ENCODE data around the gene FIGNL1.

Gene FIGNL1, protein sequence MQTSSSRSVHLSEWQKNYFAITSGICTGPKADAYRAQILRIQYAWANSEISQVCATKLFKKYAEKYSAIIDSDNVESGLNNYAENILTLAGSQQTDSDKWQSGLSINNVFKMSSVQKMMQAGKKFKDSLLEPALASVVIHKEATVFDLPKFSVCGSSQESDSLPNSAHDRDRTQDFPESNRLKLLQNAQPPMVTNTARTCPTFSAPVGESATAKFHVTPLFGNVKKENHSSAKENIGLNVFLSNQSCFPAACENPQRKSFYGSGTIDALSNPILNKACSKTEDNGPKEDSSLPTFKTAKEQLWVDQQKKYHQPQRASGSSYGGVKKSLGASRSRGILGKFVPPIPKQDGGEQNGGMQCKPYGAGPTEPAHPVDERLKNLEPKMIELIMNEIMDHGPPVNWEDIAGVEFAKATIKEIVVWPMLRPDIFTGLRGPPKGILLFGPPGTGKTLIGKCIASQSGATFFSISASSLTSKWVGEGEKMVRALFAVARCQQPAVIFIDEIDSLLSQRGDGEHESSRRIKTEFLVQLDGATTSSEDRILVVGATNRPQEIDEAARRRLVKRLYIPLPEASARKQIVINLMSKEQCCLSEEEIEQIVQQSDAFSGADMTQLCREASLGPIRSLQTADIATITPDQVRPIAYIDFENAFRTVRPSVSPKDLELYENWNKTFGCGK

DNA sequence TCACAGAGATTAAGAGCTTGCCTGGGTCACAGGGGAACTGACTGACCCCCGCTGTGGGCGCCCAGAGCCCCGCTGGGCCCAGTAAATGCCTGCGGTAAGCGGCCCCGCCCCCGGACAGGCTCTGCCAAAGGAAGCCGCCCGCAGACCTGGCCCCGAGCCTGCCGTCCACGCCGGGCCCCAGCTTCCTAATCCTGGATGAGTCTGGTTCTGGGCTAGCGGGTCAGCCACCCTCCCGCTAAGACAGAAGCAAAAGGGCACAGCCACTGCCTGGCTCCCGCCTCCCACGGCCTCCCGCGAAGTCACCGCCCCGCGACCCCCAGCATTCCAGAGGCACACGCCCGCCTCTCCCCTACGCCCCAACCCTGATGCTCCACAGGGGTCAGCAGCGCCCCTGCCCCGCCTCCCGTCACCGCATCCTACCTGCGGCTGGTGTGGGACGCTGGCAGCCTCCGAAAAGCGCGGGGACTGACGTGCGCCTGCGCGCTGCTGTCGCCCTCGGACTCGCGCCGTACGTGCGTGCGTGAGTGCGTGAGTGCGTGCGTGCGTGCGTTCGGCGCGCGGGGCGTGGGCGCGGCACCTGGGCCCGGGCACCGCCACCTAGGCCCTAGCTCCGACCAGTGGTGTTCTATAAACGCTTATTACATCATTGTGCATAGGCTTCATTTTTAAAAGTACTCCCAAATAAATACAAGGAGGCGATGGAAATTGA lies at the start of gene FIGNL1:
TSS of gene FIGNL1 (minus strand) at position 470 of the 709 bp plus-strand sequence. CDS start 3,063 bp downstream, outside the sequence.
- Mint-ChIP-seq H3K27me3 (no peaks in the 10 kb centered on the region), H3K9me3 (no peaks in the 10 kb centered on the region), H3K27ac (peak within 1 kb of the TSS; percentile 95), H3K4me1 (peaks cover 10 to 29% of the 10 kb centered on the region in 2 donors), H3K36me3 (peaks cover 10 to 20% of the 10 kb centered on the region in 2 donors), H3K4me3 (peak within 1 kb of the TSS; percentile 99 to 100)
- ATAC-seq (replicated peaks) (peak; percentile 96 to 99), DNase-seq (peak; percentile 85)

DNA sequence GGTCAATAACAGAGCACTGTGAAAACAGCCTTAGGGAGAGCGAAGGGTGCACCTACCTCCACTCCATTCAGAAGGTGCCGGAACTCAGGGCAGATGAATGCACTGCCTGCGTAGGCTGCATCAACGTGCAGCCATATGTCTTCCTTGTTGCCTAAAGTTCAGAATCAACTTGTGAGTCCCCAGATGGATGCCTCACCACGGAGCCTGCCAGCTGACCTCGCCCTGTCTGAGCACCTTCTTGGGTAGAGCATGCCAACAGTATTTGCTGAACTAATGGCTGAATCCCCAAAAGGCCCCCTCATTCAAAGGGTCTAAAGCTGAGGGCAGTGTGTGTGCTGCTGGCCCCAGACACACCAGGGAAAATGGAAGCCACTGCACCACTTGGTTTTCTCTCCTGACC lies 48.9 kb upstream of the FIGNL1 start:
- no peak overlapping the region for H3K4me3 Mint-ChIP-seq
- peaks cover 0 to 2% of the 10 kb centered on the region in 2 donors for H3K9me3 Mint-ChIP-seq
- no peak overlapping the region for H3K27ac Mint-ChIP-seq
- peaks cover 15 to 30% of the 10 kb centered on the region in 2 donors for H3K27me3 Mint-ChIP-seq
- no peak for DNase-seq
- no peaks in the 10 kb centered on the region for H3K4me1 Mint-ChIP-seq
- no peak for ATAC-seq (replicated peaks)
- no peaks in the 10 kb centered on the region for H3K36me3 Mint-ChIP-seq

DNA sequence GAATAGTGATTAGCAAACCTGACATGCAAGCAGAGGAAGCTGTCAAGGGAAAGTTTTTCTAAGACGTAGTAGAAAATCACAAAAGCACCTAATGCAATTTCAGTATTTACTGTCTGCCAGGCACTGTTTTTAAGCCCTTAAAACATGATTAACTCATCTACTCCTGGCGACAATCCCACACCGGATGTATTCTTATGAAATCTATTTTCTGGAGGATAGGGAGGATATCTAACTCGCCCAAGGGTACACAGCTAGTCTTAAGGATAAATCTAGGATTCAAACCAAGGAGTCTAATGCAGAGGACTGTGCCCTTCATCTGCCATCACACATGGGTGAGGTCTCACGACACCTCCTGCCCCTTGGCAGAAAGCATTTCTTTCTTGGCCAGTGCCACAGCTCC lies 47.8 kb upstream of the FIGNL1 start:
- H3K36me3 Mint-ChIP-seq: no peaks in the 10 kb centered on the region
- H3K27ac Mint-ChIP-seq: no peak overlapping the region
- DNase-seq (no peak), ATAC-seq (replicated peaks) (no peak)
- H3K4me1 Mint-ChIP-seq: no peaks in the 10 kb centered on the region
- H3K27me3 Mint-ChIP-seq: peaks cover 18 to 36% of the 10 kb centered on the region in 2 donors
- peaks cover 0 to 2% of the 10 kb centered on the region in 2 donors for H3K9me3 Mint-ChIP-seq
- no peak overlapping the region for H3K4me3 Mint-ChIP-seq

DNA sequence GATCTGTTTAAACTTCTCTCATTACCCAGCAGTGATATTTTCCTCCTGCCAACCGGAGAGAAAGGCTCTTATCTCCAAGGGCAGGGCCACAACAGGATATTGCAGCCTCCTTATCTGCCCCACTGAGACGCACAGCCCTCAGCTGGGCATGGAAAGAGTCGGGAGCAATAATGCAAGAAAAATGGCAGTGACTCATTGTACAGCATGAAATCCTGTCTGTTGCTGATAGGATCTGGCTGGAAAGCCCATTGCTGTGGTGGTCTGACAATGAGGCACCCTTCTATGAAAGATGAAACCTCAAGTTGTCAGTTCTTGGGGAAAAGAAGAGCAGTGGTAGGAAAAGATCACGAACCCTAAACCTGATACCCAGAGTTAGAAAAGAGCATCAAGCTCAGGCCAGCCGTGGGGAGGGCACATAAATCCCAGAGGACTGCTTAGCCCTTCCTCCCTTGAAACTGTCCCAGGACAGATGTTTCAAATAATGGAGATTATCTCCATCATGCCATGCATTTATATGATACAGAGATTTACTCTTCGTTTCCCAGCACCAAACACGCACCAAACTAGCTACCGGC lies 47.0 kb upstream of the FIGNL1 start:
- H3K4me3 Mint-ChIP-seq: no peak overlapping the region
- peaks cover 23 to 41% of the 10 kb centered on the region in 2 donors for H3K27me3 Mint-ChIP-seq
- H3K4me1 Mint-ChIP-seq: no peaks in the 10 kb centered on the region
- H3K27ac Mint-ChIP-seq: no peak overlapping the region
- peaks cover 0 to 2% of the 10 kb centered on the region in 2 donors for H3K9me3 Mint-ChIP-seq
- ATAC-seq (replicated peaks) (no peak), DNase-seq (no peak)
- H3K36me3 Mint-ChIP-seq: no peaks in the 10 kb centered on the region

DNA sequence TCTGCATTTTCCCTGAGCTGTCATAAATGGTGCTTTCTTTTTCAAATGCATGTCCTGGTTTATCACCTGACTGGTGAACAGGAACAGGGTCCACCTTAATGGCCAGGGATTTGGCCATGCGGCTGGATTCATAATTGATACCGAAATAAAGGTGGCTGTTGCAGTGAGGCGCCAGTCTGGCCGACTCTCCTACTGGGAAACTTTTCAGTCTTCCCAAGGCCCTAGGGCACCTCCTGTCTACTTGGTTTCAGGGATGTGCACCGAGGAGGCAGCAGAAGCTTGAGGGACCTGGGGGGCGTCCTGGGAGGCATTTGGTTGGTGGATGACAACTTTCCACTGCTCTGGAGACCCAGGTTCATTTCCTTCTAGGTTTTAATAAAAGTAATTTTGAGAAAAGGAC lies 46.4 kb upstream of the FIGNL1 start:
- no peak for ATAC-seq (replicated peaks)
- Mint-ChIP-seq H3K9me3 (peaks cover 0 to 2% of the 10 kb centered on the region in 2 donors), H3K36me3 (no peaks in the 10 kb centered on the region), H3K27me3 (peaks cover 27 to 41% of the 10 kb centered on the region in 2 donors), H3K4me3 (no peak overlapping the region), H3K27ac (no peak overlapping the region), H3K4me1 (no peaks in the 10 kb centered on the region)
- DNase-seq: no peak

DNA sequence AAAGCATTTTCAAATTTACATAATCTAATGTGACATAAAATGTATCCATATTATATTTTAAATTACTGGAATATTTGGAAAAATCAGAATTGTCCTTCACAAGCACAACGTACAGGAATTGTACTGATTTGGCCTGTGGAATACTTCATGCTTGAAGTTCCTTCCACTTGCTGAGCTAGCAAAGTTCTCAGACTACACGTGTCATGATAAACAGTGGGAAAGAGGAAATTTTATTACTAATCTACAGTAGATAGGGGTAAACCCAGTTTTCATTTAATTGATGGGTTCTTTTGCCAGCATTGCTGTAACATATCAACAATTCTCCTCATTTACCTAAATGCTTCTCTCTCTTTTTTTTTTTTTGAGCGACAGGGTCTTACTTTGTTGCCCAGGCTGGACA lies 45.6 kb upstream of the FIGNL1 start:
- H3K4me1 Mint-ChIP-seq: no peaks in the 10 kb centered on the region
- ATAC-seq (replicated peaks) (no peak), DNase-seq (no peak)
- H3K4me3 Mint-ChIP-seq: no peak overlapping the region
- H3K27ac Mint-ChIP-seq: no peak overlapping the region
- H3K36me3 Mint-ChIP-seq: no peaks in the 10 kb centered on the region
- peaks cover 27 to 41% of the 10 kb centered on the region in 2 donors for H3K27me3 Mint-ChIP-seq
- H3K9me3 Mint-ChIP-seq: no peaks in the 10 kb centered on the region

DNA sequence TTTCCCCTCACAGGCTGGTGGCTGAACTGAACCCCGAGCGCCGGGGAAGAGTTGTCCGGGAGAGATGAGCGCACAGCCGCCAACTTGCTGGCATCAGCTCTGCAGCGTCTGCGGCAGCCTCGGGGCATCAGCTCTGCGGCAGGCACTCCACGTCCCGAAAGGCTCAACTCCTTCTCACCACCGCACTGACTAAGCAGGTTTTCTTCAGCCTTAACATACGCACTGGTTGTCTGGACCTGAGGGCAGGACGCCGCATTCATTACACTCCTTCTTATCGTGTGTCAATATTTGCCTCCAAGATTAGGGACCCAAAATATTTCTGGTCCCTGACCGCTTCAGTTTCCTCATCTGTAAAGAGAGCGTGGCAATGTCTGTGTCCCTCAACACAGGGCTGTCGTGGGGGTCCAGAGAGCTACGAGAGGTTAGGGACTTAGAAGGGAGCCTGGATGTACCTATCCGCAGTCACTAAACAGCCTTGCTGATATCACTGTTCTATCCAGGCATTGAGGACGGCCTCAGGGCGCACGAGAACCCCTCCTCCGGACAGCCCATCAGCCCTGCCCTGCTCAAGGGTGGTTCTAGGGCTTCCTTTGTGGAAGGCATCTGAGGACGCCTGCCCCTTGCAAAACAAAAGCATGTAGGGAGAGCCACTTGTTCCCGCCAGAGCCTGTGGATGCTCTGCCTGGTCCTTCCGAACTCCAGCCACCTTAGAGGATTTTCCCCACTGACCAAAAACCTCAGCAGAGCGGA lies 42.8 kb upstream of the FIGNL1 start:
- no peaks in the 10 kb centered on the region for H3K9me3 Mint-ChIP-seq
- no peak overlapping the region for H3K27ac Mint-ChIP-seq
- H3K27me3 Mint-ChIP-seq: peaks cover 23 to 31% of the 10 kb centered on the region in 2 donors
- H3K36me3 Mint-ChIP-seq: no peaks in the 10 kb centered on the region
- DNase-seq: no peak
- H3K4me3 Mint-ChIP-seq: no peak overlapping the region
- ATAC-seq (replicated peaks): no peak
- H3K4me1 Mint-ChIP-seq: no peaks in the 10 kb centered on the region

DNA sequence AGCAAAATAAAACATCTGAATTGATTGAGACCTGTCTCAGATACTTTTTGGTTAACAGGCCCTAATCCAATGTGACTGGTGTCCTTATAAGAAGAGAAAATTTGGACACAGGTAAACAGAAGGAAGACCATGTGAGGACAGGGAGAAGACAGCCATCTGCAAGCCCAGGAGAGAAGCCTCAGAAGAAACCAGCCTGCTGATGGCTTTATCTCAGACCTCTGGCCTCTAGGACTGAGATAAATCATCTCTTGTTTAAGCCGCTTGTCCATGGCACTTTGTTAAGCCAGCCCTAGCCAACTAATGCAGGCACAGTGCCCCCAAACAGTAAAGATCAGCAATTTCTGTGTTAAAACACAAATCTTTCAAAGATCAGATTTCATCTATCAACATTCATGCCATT lies 41.8 kb upstream of the FIGNL1 start:
- Mint-ChIP-seq H3K36me3 (no peaks in the 10 kb centered on the region), H3K9me3 (no peaks in the 10 kb centered on the region), H3K4me3 (no peak overlapping the region), H3K27me3 (peaks cover 18 to 21% of the 10 kb centered on the region in 2 donors), H3K4me1 (no peaks in the 10 kb centered on the region), H3K27ac (no peak overlapping the region)
- no peak for DNase-seq
- ATAC-seq (replicated peaks): no peak

DNA sequence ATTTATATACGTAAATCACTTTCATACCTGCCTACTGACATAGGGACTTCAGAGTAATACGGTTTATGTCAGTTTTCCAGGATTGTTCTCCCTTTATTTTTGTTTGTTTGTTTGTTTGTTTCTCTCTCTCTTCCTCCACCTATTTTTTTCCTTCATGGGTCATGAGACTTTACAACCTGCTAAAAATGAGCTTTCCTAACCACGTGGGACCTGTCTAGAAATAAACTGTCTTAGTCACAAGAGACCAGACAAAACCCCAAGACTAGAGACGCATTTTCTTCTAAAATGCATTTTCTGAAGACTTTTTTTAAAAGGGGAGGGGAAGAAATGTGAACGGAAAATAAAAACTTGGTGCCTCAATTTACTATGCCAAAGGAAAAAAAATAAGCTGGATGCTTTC lies 41.1 kb upstream of the FIGNL1 start:
- no peak overlapping the region for H3K27ac Mint-ChIP-seq
- ATAC-seq (replicated peaks) (no peak), DNase-seq (no peak)
- no peaks in the 10 kb centered on the region for H3K9me3 Mint-ChIP-seq
- H3K4me1 Mint-ChIP-seq: no peaks in the 10 kb centered on the region
- H3K4me3 Mint-ChIP-seq: no peak overlapping the region
- no peaks in the 10 kb centered on the region for H3K36me3 Mint-ChIP-seq
- peaks cover 15 to 16% of the 10 kb centered on the region in 2 donors for H3K27me3 Mint-ChIP-seq

DNA sequence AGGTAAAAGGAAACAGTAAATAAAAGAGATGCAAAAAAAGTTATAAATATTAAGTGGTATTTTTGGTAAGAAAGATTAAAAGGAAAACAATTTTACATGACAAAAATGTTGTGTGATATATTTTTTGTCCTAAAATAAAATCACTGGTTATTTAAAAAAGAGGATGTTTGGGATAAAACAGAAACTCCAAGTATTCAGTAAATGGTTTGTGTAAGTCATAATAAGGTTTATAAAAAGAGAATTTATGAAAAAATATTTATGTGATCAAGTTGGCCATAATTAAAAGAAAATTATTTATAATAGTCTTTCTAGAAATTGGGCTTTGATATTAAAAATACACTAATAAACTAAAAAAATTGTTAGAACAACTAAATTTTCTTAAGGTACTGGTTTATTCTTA lies 38.2 kb upstream of the FIGNL1 start:
- DNase-seq (no peak), ATAC-seq (replicated peaks) (no peak)
- Mint-ChIP-seq H3K27ac (no peak overlapping the region), H3K27me3 (peaks cover 9 to 18% of the 10 kb centered on the region in 2 donors), H3K4me3 (no peak overlapping the region), H3K9me3 (no peaks in the 10 kb centered on the region), H3K4me1 (no peaks in the 10 kb centered on the region), H3K36me3 (no peaks in the 10 kb centered on the region)

DNA sequence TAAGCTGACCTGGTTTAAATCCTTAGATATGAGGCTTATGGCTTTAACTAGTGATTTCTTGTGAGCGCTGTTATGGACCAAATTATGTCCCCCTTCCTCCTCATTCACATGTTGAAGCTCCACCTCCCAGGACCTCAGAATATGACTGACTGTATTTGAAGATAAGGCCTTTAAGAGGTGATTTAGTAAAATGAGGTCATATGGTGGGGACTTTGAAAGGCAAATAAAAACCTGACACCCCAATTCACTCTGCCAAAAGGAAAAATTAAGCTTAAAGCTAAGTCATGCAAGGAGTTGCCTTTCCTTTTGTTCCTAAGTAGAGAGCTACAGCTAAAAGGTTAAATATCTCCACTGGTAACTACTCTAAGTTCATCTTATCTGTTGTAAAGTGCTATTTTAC lies 36.4 kb upstream of the FIGNL1 start:
- no peak overlapping the region for H3K4me3 Mint-ChIP-seq
- H3K4me1 Mint-ChIP-seq: no peaks in the 10 kb centered on the region
- peaks cover 0 to 7% of the 10 kb centered on the region in 2 donors for H3K27me3 Mint-ChIP-seq
- ATAC-seq (replicated peaks): no peak
- H3K9me3 Mint-ChIP-seq: no peaks in the 10 kb centered on the region
- DNase-seq: no peak
- no peak overlapping the region for H3K27ac Mint-ChIP-seq
- H3K36me3 Mint-ChIP-seq: no peaks in the 10 kb centered on the region

DNA sequence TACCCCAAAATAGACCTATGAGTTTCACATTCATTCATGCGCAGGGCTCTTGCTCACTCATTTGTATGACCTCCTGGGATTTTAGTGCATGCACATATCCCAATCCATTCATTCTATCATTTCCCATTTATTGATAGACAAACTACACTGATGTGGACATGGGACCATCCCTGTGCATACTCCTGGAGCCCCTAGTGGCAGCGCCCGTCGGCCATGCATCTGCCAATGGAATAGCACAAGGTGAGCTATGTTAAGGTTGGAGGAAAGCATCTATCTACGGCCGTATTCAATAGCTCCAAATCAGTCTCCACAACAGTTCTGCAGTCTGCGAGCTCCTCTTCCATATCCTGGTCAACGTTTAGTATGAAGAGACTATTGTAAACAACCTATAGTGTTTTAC lies 31.7 kb upstream of the FIGNL1 start:
- ATAC-seq (replicated peaks) (no peak), DNase-seq (no peak)
- H3K4me3 Mint-ChIP-seq: no peak overlapping the region
- peaks cover 0 to 4% of the 10 kb centered on the region in 2 donors for H3K27me3 Mint-ChIP-seq
- no peaks in the 10 kb centered on the region for H3K4me1 Mint-ChIP-seq
- H3K27ac Mint-ChIP-seq: no peak overlapping the region
- no peaks in the 10 kb centered on the region for H3K36me3 Mint-ChIP-seq
- H3K9me3 Mint-ChIP-seq: no peaks in the 10 kb centered on the region

DNA sequence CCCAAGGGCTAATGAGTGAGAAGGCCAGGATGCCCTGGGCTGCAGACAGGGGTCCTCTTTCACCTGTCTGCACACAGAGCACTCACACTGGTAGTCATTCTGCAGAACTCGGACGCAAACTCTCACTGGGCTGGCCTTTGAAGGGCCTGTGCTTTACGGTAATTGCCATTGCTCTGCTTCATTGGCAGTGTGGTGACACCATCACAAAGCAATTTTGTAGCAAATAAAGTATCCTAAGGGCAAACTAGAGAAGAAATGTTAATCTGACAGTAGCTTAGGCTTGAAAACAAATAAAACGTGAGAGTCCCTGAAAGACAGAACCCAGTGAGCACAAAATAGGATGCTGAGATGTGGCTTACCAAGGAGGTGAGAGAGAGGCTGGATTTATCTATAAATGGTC lies 30.6 kb upstream of the FIGNL1 start:
- DNase-seq (no peak), ATAC-seq (replicated peaks) (no peak)
- Mint-ChIP-seq H3K27me3 (peaks cover 0 to 4% of the 10 kb centered on the region in 2 donors), H3K4me3 (no peak overlapping the region), H3K36me3 (no peaks in the 10 kb centered on the region), H3K4me1 (no peaks in the 10 kb centered on the region), H3K27ac (no peak overlapping the region), H3K9me3 (no peaks in the 10 kb centered on the region)

Data from stimulated activated naive B cell treated with anti-CD40 and anti-IgM and Interleukin-4, amounts not matched to agents 10 μg/mL and 1 μg/mL and 100 μg/mL, for 72 hours (primary cell).